Thyroid gland (tissue), 4 donors: ENCODE measurements around the gene NFATC2.

Experiments
- POLR2A ChIP-seq, 2 donors: fragments of 450-650 bp; IDR thresholded peaks; one replicate each; pipeline ENCODE4 v1.6.1; 2017; ENCODE audit warnings: antibody characterized with exemption in 2 of 2, mild to moderate bottlenecking in 2 of 2, moderate library complexity in 1 of 2
- TF ChIP-seq, protein P1 (sequence below), 6 experiments: fragments of 200-600 bp in 3 of 6; fragments of 450-650 bp in 3 of 6; sonication (generic) in 3 of 6; IDR thresholded peaks; one replicate each; pipeline ENCODE4 v1.5.1; 2016 to 2019; ENCODE audit warnings: antibody characterized with exemption in 6 of 6, mild to moderate bottlenecking in 2 of 6, inconsistent platforms in 1 of 6, moderate library complexity in 1 of 6

DNA sequence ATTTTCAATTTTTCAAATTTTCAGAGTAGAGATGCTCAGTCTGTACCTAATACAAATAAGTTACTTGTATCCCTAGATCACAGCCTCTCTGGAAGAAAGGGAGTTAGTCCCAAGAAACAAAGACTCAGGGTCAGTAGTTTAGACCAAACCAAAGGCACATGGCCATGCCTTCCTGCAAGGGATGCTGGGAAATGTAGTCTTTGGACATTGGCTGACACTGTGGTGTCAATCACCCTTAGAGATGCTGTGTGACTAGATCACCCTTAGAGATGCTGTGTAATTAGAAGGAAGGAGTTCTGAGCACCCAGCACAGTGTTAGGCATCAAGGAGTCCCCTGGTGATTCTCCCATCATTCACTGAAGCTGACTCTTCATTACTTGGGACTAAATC is 202.1 kb downstream of the NFATC2 start:
- TF ChIP-seq, protein P1, sequence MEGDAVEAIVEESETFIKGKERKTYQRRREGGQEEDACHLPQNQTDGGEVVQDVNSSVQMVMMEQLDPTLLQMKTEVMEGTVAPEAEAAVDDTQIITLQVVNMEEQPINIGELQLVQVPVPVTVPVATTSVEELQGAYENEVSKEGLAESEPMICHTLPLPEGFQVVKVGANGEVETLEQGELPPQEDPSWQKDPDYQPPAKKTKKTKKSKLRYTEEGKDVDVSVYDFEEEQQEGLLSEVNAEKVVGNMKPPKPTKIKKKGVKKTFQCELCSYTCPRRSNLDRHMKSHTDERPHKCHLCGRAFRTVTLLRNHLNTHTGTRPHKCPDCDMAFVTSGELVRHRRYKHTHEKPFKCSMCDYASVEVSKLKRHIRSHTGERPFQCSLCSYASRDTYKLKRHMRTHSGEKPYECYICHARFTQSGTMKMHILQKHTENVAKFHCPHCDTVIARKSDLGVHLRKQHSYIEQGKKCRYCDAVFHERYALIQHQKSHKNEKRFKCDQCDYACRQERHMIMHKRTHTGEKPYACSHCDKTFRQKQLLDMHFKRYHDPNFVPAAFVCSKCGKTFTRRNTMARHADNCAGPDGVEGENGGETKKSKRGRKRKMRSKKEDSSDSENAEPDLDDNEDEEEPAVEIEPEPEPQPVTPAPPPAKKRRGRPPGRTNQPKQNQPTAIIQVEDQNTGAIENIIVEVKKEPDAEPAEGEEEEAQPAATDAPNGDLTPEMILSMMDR (IDR thresholded peaks at IDR 0.05) = no peak
- TF ChIP-seq POLR2A (IDR thresholded peaks at IDR 0.05) = no peak
